Measurements from ENCODE around the gene LCE1C.

LCE1C gene

GRCh38 chr1:152806576-152806975 is at the start of gene LCE1C:
Gene LCE1C, minus strand, starts transcription at chr1:152806651. Its CDS starts 1,173 bp downstream, at chr1:152805478.
- ATAC-seq (ENCODE audit: low read depth) = peak; percentile 35; the same call in 1 of the 3 replicates
- Histone ChIP-seq H3K9me3 (ENCODE audit: severe bottlenecking) (no peaks in the 10 kb centered on the region), H3K4me1 (ENCODE audit: insufficient read depth, poor library complexity, severe bottlenecking) (no peaks in the 10 kb centered on the region), H3K36me3 (ENCODE audit: low read depth) (no peaks in the 10 kb centered on the region), H3K27ac (ENCODE audit: poor library complexity, severe bottlenecking) (no peak within 1 kb of the TSS), H3K4me3 (ENCODE audit: severe bottlenecking) (no peak within 1 kb of the TSS), H3K27me3 (ENCODE audit: insufficient read depth, poor library complexity, severe bottlenecking) (no peaks in the 10 kb centered on the region)
- no peak for TF ChIP-seq CTCF (IDR thresholded peaks at IDR 0.05; ENCODE audit: poor library complexity, severe bottlenecking)
- no peak for DNase-seq (ENCODE audit: low spot score)

- no peak for TF ChIP-seq CTCF (IDR thresholded peaks at IDR 0.05; ENCODE audit: poor library complexity, severe bottlenecking)
- H3K4me1 ChIP-seq (ENCODE audit: insufficient read depth, poor library complexity, severe bottlenecking) = peaks cover 3% of the 10 kb centered on the region
- H3K36me3 ChIP-seq (ENCODE audit: low read depth) = no peaks in the 10 kb centered on the region
- H3K27ac ChIP-seq (ENCODE audit: poor library complexity, severe bottlenecking) = peak overlapping the region; percentile 68
- no peaks in the 10 kb centered on the region for H3K9me3 ChIP-seq (ENCODE audit: severe bottlenecking)
- no peaks in the 10 kb centered on the region for H3K27me3 ChIP-seq (ENCODE audit: insufficient read depth, poor library complexity, severe bottlenecking)
- H3K4me3 ChIP-seq (ENCODE audit: severe bottlenecking) = no peak overlapping the region
- ATAC-seq (ENCODE audit: low read depth) (peak; percentile 91), DNase-seq (ENCODE audit: low spot score) (no peak)
These were observed 49.2 kb upstream of the LCE1C start for GRCh38 chr1:152855661-152856060.

GRCh38 chr1:152842556-152842955 is 36.1 kb upstream of the LCE1C start, which contains the start of gene LCE6A:
Gene LCE6A, plus strand, starts transcription at chr1:152842856. Its CDS starts 665 bp downstream, at chr1:152843521.
- no peaks in the 10 kb centered on the region for H3K27me3 ChIP-seq (ENCODE audit: insufficient read depth, poor library complexity, severe bottlenecking)
- ATAC-seq (ENCODE audit: low read depth) (no peak), DNase-seq (ENCODE audit: low spot score) (no peak)
- no peaks in the 10 kb centered on the region for H3K4me1 ChIP-seq (ENCODE audit: insufficient read depth, poor library complexity, severe bottlenecking)
- H3K27ac ChIP-seq (ENCODE audit: poor library complexity, severe bottlenecking) = no peak within 1 kb of the TSS
- no peak within 1 kb of the TSS for H3K4me3 ChIP-seq (ENCODE audit: severe bottlenecking)
- TF ChIP-seq CTCF (IDR thresholded peaks at IDR 0.05; ENCODE audit: poor library complexity, severe bottlenecking) = no peak
- H3K36me3 ChIP-seq (ENCODE audit: low read depth) = no peaks in the 10 kb centered on the region
- H3K9me3 ChIP-seq (ENCODE audit: severe bottlenecking) = no peaks in the 10 kb centered on the region

GRCh38 chr1:152836870-152837269 is 30.4 kb upstream of the LCE1C start:
- H3K27me3 ChIP-seq (ENCODE audit: insufficient read depth, poor library complexity, severe bottlenecking) = no peaks in the 10 kb centered on the region
- no peaks in the 10 kb centered on the region for H3K36me3 ChIP-seq (ENCODE audit: low read depth)
- no peaks in the 10 kb centered on the region for H3K4me1 ChIP-seq (ENCODE audit: insufficient read depth, poor library complexity, severe bottlenecking)
- no peak for TF ChIP-seq CTCF (IDR thresholded peaks at IDR 0.05; ENCODE audit: poor library complexity, severe bottlenecking)
- DNase-seq (ENCODE audit: low spot score) = no peak
- ATAC-seq (ENCODE audit: low read depth) = no peak
- H3K4me3 ChIP-seq (ENCODE audit: severe bottlenecking) = no peak overlapping the region
- H3K27ac ChIP-seq (ENCODE audit: poor library complexity, severe bottlenecking) = no peak overlapping the region
- H3K9me3 ChIP-seq (ENCODE audit: severe bottlenecking) = no peaks in the 10 kb centered on the region

- DNase-seq (ENCODE audit: low spot score) (no peak), ATAC-seq (ENCODE audit: low read depth) (no peak)
- Histone ChIP-seq H3K27me3 (ENCODE audit: insufficient read depth, poor library complexity, severe bottlenecking) (no peaks in the 10 kb centered on the region), H3K27ac (ENCODE audit: poor library complexity, severe bottlenecking) (no peak within 1 kb of the TSS), H3K4me1 (ENCODE audit: insufficient read depth, poor library complexity, severe bottlenecking) (no peaks in the 10 kb centered on the region), H3K9me3 (ENCODE audit: severe bottlenecking) (no peaks in the 10 kb centered on the region), H3K36me3 (ENCODE audit: low read depth) (no peaks in the 10 kb centered on the region), H3K4me3 (ENCODE audit: severe bottlenecking) (no peak within 1 kb of the TSS)
- no peak for TF ChIP-seq CTCF (IDR thresholded peaks at IDR 0.05; ENCODE audit: poor library complexity, severe bottlenecking)
These were observed 20.7 kb upstream of the LCE1C start, which contains the start of gene LCE1A for GRCh38 chr1:152827173-152827572. Gene LCE1A, plus strand, starts transcription at chr1:152827473. Its CDS starts 0 bp downstream, at chr1:152827473.
